Upper lobe of left lung (tissue), 4 donors: ENCODE results near the gene MADD.

Source experiments
- CTCF ChIP-seq, 6 experiments: fragments of 450-650 bp in 4 of 6; fragments of 200-600 bp in 2 of 6; sonication (generic) in 2 of 6; IDR thresholded peaks; one replicate each; pipeline ENCODE4 v1.5.1; 2016 to 2019; ENCODE audit warnings: antibody characterized with exemption in 6 of 6
- EP300 ChIP-seq, 4 donors: sonication (generic); formaldehyde crosslinking; IDR thresholded peaks; one replicate each; pipeline ENCODE4 v1.5.1; 2017; ENCODE audit warnings: antibody characterized with exemption in 4 of 4, control low read depth in 2 of 4

- TF ChIP-seq EP300 (IDR thresholded peaks at IDR 0.05) (no peak), CTCF (IDR thresholded peaks at IDR 0.05) (no peak)
These were observed 61.7 kb downstream of the MADD start for GRCh38 chr11:47331454-47332302.
